ENCODE results near the gene LRIG2. TPM values are rescaled to one million over a fixed set of nuclear protein-coding genes. Genes with fewer than 3 reads are reported as not detected.

Gene LRIG2
- total RNA-seq, 1 experiment from 2014 or later, result 6.1 TPM

GRCh38 chr1:113088972-113089371 lies 16.0 kb downstream of the LRIG2 start:
- Histone ChIP-seq H3K4me3 (ENCODE audit: low read length) (no peak overlapping the region), H4K20me1 (ENCODE audit: low read length) (0 out of 2 replicates have a peak, but pooled peaks cover 5% of the 10 kb centered on the region), H3K27ac (ENCODE audit: low read length) (no peak overlapping the region), H3K9me3 (ENCODE audit: low read length) (no peaks in the 10 kb centered on the region), H3F3A (ENCODE audit: low read length, unreplicated experiment) (peaks cover 3% of the 10 kb centered on the region), H3K4me1 (ENCODE audit: insufficient read depth, low read length) (no peaks in the 10 kb centered on the region), H3K9ac (ENCODE audit: low read length) (no peak overlapping the region), H3K79me2 (ENCODE audit: low read length) (peaks cover 62% of the 10 kb centered on the region), H3K9me2 (replicated peaks; ENCODE audit: low read length) (no peaks in the 10 kb centered on the region), H3K4me2 (ENCODE audit: low read length) (no peak overlapping the region), H2AFZ (ENCODE audit: low read length) (no peak overlapping the region), H3K27me3 (ENCODE audit: low read length) (no peaks in the 10 kb centered on the region), H3K36me3 (ENCODE audit: low read depth, low read length) (peaks cover 7% of the 10 kb centered on the region)
- intact Hi-C loops (cut with micrococcal nuclease), result no loop called here
- TF ChIP-seq EZH2 (IDR thresholded peaks at IDR 0.05; ENCODE audit: low read length, unreplicated experiment) (no peak), CTCF (conservative IDR thresholded peaks at IDR 0.05; ENCODE audit: low read depth, low read length) (no peak), EZH2phosphoT487 (IDR thresholded peaks at IDR 0.05; ENCODE audit: borderline replicate concordance, low read length) (no peak)
- ATAC-seq (no peak), DNase-seq (no peak)
- POLR2A ChIA-PET (ENCODE audit: unreplicated experiment), result interaction anchor here (0.7 kb wide), 1 partner anchor 16 kb away, joined by 7 read pairs; the partner anchor contains the start of gene LRIG2
- CTCF ChIA-PET, result no interaction called here
- no TSS peak for BruUV-seq (replicated peaks)

GRCh38 chr1:113090051-113090450 lies 17.1 kb downstream of the LRIG2 start:
- no peaks in the 10 kb centered on the region for H3K27me3 ChIP-seq (ENCODE audit: low read length)
- TF ChIP-seq CTCF (conservative IDR thresholded peaks at IDR 0.05; ENCODE audit: low read depth, low read length) (no peak), EZH2phosphoT487 (IDR thresholded peaks at IDR 0.05; ENCODE audit: borderline replicate concordance, low read length) (no peak), EZH2 (IDR thresholded peaks at IDR 0.05; ENCODE audit: low read length, unreplicated experiment) (no peak)
- no peaks in the 10 kb centered on the region for H3K4me1 ChIP-seq (ENCODE audit: insufficient read depth, low read length)
- H3K36me3 ChIP-seq (ENCODE audit: low read depth, low read length), result peaks cover 15% of the 10 kb centered on the region
- no peak overlapping the region for H2AFZ ChIP-seq (ENCODE audit: low read length)
- 0 out of 2 replicates have a peak, but pooled peaks cover 5% of the 10 kb centered on the region for H4K20me1 ChIP-seq (ENCODE audit: low read length)
- no peak overlapping the region for H3K9ac ChIP-seq (ENCODE audit: low read length)
- no peaks in the 10 kb centered on the region for H3F3A ChIP-seq (ENCODE audit: low read length, unreplicated experiment)
- peaks cover 57% of the 10 kb centered on the region for H3K79me2 ChIP-seq (ENCODE audit: low read length)
- no peak for ATAC-seq
- H3K9me2 ChIP-seq (replicated peaks; ENCODE audit: low read length), result no peaks in the 10 kb centered on the region
- POLR2A ChIA-PET (ENCODE audit: unreplicated experiment), result interaction anchor here (0.5 kb wide), 1 partner anchor 47 kb away, joined by 5 read pairs; no protein-coding TSS in a partner anchor
- BruUV-seq (replicated peaks), result no TSS peak
- DNase-seq, result no peak
- no peak overlapping the region for H3K4me2 ChIP-seq (ENCODE audit: low read length)
- H3K9me3 ChIP-seq (ENCODE audit: low read length), result no peaks in the 10 kb centered on the region
- intact Hi-C loops (cut with micrococcal nuclease), result no loop called here
- CTCF ChIA-PET, result no interaction called here
- H3K27ac ChIP-seq (ENCODE audit: low read length), result no peak overlapping the region
- no peak overlapping the region for H3K4me3 ChIP-seq (ENCODE audit: low read length)

- Histone ChIP-seq H2AFZ (ENCODE audit: low read length) (no peak overlapping the region), H3K9ac (ENCODE audit: low read length) (no peak overlapping the region)
Observed at GRCh38 chr1:113091988-113092594, 19.1 kb downstream of the LRIG2 start.

More at GRCh38 chr1:113091988-113092594, 19.1 kb downstream of the LRIG2 start:
- DNase-seq, result no peak
- no TSS peak for BruUV-seq (replicated peaks)
- Histone ChIP-seq H3K4me1 (ENCODE audit: insufficient read depth, low read length) (no peaks in the 10 kb centered on the region), H3K79me2 (ENCODE audit: low read length) (peaks cover 37% of the 10 kb centered on the region), H3K4me3 (ENCODE audit: low read length) (no peak overlapping the region), H4K20me1 (ENCODE audit: low read length) (0 out of 2 replicates have a peak, but pooled peaks cover 5% of the 10 kb centered on the region), H3K4me2 (ENCODE audit: low read length) (no peak overlapping the region), H3K9me3 (ENCODE audit: low read length) (no peaks in the 10 kb centered on the region), H3K36me3 (ENCODE audit: low read depth, low read length) (peaks cover 26% of the 10 kb centered on the region), H3F3A (ENCODE audit: low read length, unreplicated experiment) (no peaks in the 10 kb centered on the region), H3K27me3 (ENCODE audit: low read length) (no peaks in the 10 kb centered on the region), H3K9me2 (replicated peaks; ENCODE audit: low read length) (no peaks in the 10 kb centered on the region), H3K27ac (ENCODE audit: low read length) (no peak overlapping the region)
- ChIA-PET POLR2A (ENCODE audit: unreplicated experiment) (no interaction called here), CTCF (interaction anchor here (0.7 kb wide), 1 partner anchor 36 kb away, joined by 3 read pairs; no protein-coding TSS in a partner anchor)
- ATAC-seq, result no peak
- intact Hi-C loops (cut with micrococcal nuclease), result no loop called here
- TF ChIP-seq EZH2 (IDR thresholded peaks at IDR 0.05; ENCODE audit: low read length, unreplicated experiment) (no peak), CTCF (conservative IDR thresholded peaks at IDR 0.05; ENCODE audit: low read depth, low read length) (no peak), EZH2phosphoT487 (IDR thresholded peaks at IDR 0.05; ENCODE audit: borderline replicate concordance, low read length) (no peak)

All from PC-3 (cell line).